T-helper 1 cell treated with Interleukin-12 subunit alpha and Interleukin-12 subunit beta and Interleukin-4 antibody, amounts not matched to agents 30 ng/mL and 1 ng/mL, for 36 hours (primary cell): ENCODE results near the gene KANSL1L. TPM values are rescaled to one million over a fixed set of nuclear protein-coding genes. Genes with fewer than 3 reads are reported as not detected.

Experiments
- intact Hi-C: fragments of 100-400 bp; cut with micrococcal nuclease; formaldehyde crosslinking; loops from one replicate; pipeline ENCODE4 v1.15.1; 2024
- total RNA-seq: library from RNA; stranded (reverse); gene quantifications from 2 replicates; pipeline ENCODE4 v1.2.3, GENCODE V29; 2022

The KANSL1L gene
- total RNA-seq, 1 donor from 2014 or later, result 6.1 TPM

- intact Hi-C loops, result loop anchor here (10.0 kb wide), 1 partner anchor 1976 kb away; the partner anchor contains the start of gene PLEKHM3
These were observed 170.5 kb downstream of the KANSL1L start for GRCh38 chr2:210000464-210001324.

- intact Hi-C loops, result no loop called here
These were observed 172.6 kb downstream of the KANSL1L start for GRCh38 chr2:209998596-209998995.

DNA sequence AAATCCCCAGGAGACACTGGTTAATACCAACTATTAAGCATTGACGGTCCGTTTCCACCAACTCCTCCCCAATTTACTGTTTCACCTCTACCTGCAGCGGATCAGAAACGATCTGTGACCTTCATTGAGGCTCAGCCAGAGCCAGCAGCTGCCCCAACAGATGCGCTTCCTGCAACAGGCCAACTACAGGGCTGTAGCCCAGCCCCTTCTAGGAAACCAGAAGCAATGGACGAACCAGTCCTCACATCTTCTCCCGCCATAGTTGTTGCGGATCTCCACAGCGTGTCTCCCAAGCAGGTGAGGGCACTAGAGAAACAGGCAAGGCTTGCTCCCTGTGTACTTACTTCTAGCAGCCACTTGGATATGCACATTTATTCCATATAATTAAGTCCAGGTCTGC, 177.2 kb downstream of the KANSL1L start:
- intact Hi-C loops, result no loop called here

DNA sequence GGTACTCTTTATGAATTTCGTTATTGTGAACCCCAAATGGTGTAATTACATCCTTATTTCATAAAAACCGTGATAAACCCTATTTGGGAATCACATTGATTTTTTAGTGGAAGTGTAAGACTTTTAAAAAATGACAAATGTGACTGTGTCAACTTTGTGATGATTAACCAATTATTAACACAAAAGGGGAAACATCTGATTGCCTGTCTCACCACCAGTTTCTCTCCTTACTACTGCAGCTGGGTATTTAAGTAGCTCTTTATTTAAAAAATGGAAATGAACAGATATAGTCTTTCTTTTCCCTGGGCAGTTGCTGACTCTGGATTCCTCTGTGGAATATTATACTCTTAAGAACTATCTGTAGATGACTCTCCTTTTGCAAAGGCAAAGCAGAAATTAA, 180.4 kb downstream of the KANSL1L start:
- intact Hi-C loops, result no loop called here

GRCh38 chr2:209988010-209988409, 183.2 kb downstream of the KANSL1L start:
- intact Hi-C loops, result no loop called here

DNA sequence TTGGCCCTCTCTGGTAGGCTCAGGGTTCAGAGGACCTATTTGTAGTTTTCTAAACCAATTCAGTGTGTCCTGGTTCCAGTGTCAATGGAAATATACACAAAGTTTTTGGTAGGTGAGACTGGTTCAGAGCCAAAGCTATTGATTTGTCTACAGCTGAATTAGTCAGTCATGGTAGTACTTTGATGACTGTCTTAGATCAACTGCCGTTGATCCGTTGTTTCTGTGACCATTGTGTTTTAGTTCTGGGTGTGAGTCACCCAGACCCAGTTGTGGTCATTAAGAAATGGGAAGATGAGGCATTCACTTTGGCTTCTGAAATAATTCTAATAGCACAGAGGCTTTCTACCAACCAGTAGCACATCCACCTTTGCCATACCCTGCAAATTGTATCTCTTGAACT, 184.8 kb downstream of the KANSL1L start:
- intact Hi-C loops, result no loop called here

DNA sequence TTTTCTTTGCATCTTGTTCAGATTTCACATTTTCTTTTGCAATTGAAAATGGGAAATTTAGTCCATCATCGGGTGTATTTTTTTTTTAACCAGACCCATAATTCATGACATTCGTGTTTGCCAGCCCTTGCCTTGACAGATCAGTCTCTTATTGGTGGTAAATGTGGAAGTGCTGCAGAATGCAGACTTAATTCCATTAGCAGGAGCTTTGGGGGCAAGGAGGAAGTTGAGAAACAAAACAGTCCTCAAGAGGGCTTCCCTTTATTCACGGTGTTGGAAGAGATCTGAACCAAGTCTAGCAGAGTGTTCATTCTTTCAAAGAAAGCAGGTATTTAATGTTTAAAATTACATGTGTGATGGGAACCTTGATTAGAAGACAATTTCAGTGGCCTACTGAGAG, 185.3 kb downstream of the KANSL1L start:
- intact Hi-C loops, result no loop called here

GRCh38 chr2:209984291-209984690, 186.9 kb downstream of the KANSL1L start:
- intact Hi-C loops, result no loop called here

DNA sequence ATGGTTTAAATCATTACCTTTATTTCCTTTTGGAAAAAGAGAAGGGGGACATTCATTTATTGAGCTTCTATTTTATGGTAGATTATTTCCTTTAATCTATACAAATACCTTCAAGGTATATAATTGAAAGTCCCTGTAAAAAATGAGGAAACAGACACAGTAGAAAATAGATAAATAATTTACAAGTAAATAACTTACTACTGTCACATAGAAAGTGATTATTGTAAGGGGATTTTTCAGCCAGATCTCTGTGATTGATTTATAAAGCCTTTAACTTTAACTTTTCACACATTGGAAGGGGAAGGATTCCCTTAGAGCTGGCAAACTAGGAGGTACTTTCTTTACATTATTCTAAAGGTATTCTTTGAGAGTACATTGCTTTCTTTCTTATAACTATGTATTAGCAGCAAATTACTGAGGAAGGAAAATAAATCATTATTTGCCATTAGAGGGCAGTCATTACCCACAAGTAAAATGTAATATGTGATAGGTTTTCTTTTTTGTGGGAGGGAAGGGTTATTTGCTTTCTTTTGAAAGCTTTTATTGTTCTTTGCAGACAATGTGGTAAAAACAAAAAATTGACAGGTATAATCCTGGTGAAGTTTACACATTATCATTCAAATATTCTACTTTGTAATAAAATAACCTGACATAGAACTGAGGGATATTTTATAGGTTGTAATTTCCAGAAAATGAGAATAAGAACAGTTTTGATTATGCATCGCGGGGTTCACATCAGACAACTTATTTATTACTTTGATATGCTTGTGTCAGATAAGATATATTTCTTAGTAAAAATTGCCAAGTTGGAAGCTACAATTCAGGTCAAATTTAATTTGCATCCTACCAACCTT, 193.6 kb downstream of the KANSL1L start:
- intact Hi-C loops, result loop anchor here (1.0 kb wide), 3 partner anchors 96 to 222 kb away; no protein-coding TSS in a partner anchor

- intact Hi-C loops, result loop anchor here (1.0 kb wide), 2 partner anchors 218 to 222 kb away; no protein-coding TSS in a partner anchor
These were observed 194.4 kb downstream of the KANSL1L start for GRCh38 chr2:209976698-209977385.

DNA sequence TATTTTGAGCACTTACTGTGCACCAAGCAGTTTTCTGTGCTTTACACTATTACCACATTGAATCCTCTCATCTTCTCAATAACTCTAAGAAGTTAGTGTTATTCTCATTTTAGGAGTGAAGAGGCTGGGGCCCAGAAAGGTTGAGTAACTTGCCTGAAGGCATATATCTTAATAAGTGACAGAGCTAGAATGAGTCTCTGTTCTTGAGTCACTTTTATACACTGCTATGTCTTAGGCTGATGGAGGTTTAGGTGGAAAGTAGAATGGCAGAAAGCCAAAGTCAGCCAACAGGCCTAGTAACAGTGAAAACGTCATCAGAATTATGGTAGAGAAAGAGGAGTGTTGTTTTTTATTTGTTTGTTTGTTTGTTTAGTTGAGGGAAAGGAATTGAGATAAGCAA, 196.6 kb downstream of the KANSL1L start:
- intact Hi-C loops, result no loop called here

GRCh38 chr2:209973328-209973727, 197.9 kb downstream of the KANSL1L start:
- intact Hi-C loops, result no loop called here

Other genes with a start within 250 kb of the KANSL1L start
- 46.5 and 48.6 TPM in 2 replicates for gene RPE, start 168.8 kb downstream of the KANSL1L start, total RNA-seq
- not detected in 2 replicates for gene ACADL, start 54.0 kb upstream of the KANSL1L start, total RNA-seq
- not detected in 2 replicates for gene MYL1, start 143.8 kb upstream of the KANSL1L start, total RNA-seq